Ovary (tissue), 9 donors: ENCODE data around the gene ABI3BP. TPM values are rescaled to one million over a fixed set of nuclear protein-coding genes. Genes with fewer than 3 reads are reported as not detected.

Experiments used
- DNase-seq, 5 donors: peaks; one replicate each; pipeline ENCODE4 v3.0.0-alpha.2; 2019 to 2020
- H3K27ac ChIP-seq, 2 donors: fragments of 200-600 bp; one replicate each; pipeline versions ENCODE4 v1.5.1 to v1.8.0; 2019 to 2022
- H3K27me3 ChIP-seq: fragments of 200-600 bp; one replicate; pipeline ENCODE4 v1.8.0; 2022
- H3K36me3 ChIP-seq: fragments of 200-600 bp; sonication (generic); one replicate; pipeline ENCODE4 v1.5.1; 2019
- H3K4me1 ChIP-seq: one replicate; pipeline ENCODE4 v1.8.1; 2013; ENCODE audit warnings: mild to moderate bottlenecking, moderate library complexity; ENCODE audit not compliant: insufficient read depth
- H3K4me3 ChIP-seq: fragments of 200-600 bp; sonication (generic); one replicate; pipeline ENCODE4 v1.5.1; 2017
- H3K9me3 ChIP-seq, 2 donors: fragments of 200-600 bp in 1 of 2; sonication (generic) in 1 of 2; one replicate each; pipeline versions ENCODE4 v1.5.1 to v1.8.1; 2013 to 2019; ENCODE audit warnings: mild to moderate bottlenecking in 1 of 2, moderate library complexity in 1 of 2
- EP300 ChIP-seq: sonication (generic); formaldehyde crosslinking; IDR thresholded peaks from one replicate; pipeline ENCODE4 v1.6.1; 2017; ENCODE audit warnings: antibody characterized with exemption
- POLR2A ChIP-seq: fragments of 450-650 bp; IDR thresholded peaks from one replicate; pipeline ENCODE4 v1.6.1; 2017; ENCODE audit warnings: antibody characterized with exemption, mild to moderate bottlenecking, moderate library complexity
- whole genome bisulfite sequencing, 3 donors: extraction: QIAGEN DNeasy Blood & Tissue Kit in 1 of 3; methylation state at CpG; one replicate each; pipeline versions ENCODE4 v1.1.5 to v1.1.7; 2013 to 2017; 5-methylcytosine and 5-hydroxymethylcytosine counted together
- intact Hi-C, 4 donors: fragments of 100-400 bp; cut with DNase I; formaldehyde crosslinking; loops; one replicate each; pipeline versions ENCODE4 v1.11.0 to v1.15.1; 2022 to 2023
- polyA plus RNA-seq, 2 donors: library from polyadenylated mRNA; stranded (reverse); fragments of 200-250 nt in 1 of 2; fragments of 350-450 nt in 1 of 2; fragmentation: Illumina TruSeq in 1 of 2; extraction: RNeasy Lipid Tissue Mini Kit (QIAGEN cat#74804) in 1 of 2; gene quantifications; one replicate each; pipeline ENCODE4 v1.2.3, GENCODE V29; 2013 to 2014
- total RNA-seq, 7 donors: library from RNA; depleted of rRNA in 2 of 7; stranded (reverse); fragments of >200 nt in 2 of 7; fragmentation: NEBNext Ultra II Directional in 3 of 7; extraction: Animal tissue kit (Norgen Biotek cat#: 25700) in 3 of 7; gene quantifications; one replicate each; pipeline versions ENCODE4 v1.1.0 to v1.2.4, GENCODE V29; 2016 to 2023
- TF ChIP-seq, protein P1 (sequence below), 3 donors: fragments of 450-650 bp in 2 of 3; fragments of 200-600 bp in 1 of 3; IDR thresholded peaks; one replicate each; pipeline versions ENCODE4 v1.5.1 to v1.8.0; 2016 to 2022; ENCODE audit warnings: antibody characterized with exemption in 3 of 3, mild to moderate bottlenecking in 1 of 3
- donor health status: DM: no; HTN: no; CAD: no; lungs with moderate emphysema.
- donor health status: DM: no; HTN: no; CAD: no.
- donor health status: Bipolar disorder and iron deficiency.
- donor health status: DM: yes; HTN: yes; CAD: no.
- donor health status: DM: no; HTN: no; CAD: no.
- donor health status: DM: yes; HTN: yes; CAD: no.

The ABI3BP gene
- total and polyA plus RNA-seq, 9 donors: 31.1 to 229 (median 84.1) TPM

- WGBS, 3 donors: 91 to 92% (median 91%) methylated on average over 5 of the region's 5 CpGs
- H3K36me3 ChIP-seq: no peaks in the 10 kb centered on the region
- TF ChIP-seq, protein P1, sequence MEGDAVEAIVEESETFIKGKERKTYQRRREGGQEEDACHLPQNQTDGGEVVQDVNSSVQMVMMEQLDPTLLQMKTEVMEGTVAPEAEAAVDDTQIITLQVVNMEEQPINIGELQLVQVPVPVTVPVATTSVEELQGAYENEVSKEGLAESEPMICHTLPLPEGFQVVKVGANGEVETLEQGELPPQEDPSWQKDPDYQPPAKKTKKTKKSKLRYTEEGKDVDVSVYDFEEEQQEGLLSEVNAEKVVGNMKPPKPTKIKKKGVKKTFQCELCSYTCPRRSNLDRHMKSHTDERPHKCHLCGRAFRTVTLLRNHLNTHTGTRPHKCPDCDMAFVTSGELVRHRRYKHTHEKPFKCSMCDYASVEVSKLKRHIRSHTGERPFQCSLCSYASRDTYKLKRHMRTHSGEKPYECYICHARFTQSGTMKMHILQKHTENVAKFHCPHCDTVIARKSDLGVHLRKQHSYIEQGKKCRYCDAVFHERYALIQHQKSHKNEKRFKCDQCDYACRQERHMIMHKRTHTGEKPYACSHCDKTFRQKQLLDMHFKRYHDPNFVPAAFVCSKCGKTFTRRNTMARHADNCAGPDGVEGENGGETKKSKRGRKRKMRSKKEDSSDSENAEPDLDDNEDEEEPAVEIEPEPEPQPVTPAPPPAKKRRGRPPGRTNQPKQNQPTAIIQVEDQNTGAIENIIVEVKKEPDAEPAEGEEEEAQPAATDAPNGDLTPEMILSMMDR (IDR thresholded peaks at IDR 0.05): no peak
- TF ChIP-seq EP300: no peak
- TF ChIP-seq POLR2A: no peak
These were observed 158.9 kb downstream of the ABI3BP start for GRCh38 chr3:100834332-100834731.

DNA sequence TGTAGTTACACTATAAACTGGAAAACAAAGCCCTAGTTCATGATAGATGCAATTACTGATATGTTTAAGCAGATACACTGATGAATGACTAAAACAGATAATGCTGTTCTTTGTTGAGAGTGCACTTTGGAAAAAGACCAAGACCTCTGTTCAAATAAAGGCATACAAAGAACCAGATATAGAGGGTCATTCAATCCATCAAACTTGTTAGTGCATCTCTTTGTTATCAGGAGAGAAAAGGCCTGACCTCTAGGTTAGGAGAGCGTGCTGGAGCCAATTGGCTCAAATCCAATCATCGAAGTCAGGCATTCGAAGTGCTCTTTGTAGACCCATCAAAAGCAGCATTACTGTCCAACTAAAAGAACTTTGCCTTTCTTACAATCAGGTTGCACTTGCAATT, 159.7 kb downstream of the ABI3BP start:
- H3K4me1 ChIP-seq: no peaks in the 10 kb centered on the region
- no peak for DNase-seq
- no peak overlapping the region for H3K4me3 ChIP-seq
- intact Hi-C loops: no loop called here
- H3K27ac ChIP-seq: no peak overlapping the region
- H3K36me3 ChIP-seq: no peaks in the 10 kb centered on the region
- no peaks in the 10 kb centered on the region for H3K9me3 ChIP-seq
- TF ChIP-seq, protein P1 (IDR thresholded peaks at IDR 0.05): no peak
- TF ChIP-seq POLR2A: no peak
- no peak for TF ChIP-seq EP300
- no peaks in the 10 kb centered on the region for H3K27me3 ChIP-seq
- 78 to 81% (median 80%) methylated on average over 3 of the region's 3 CpGs for WGBS, 3 donors

More at GRCh38 chr3:100834332-100834731, 158.9 kb downstream of the ABI3BP start:
- H3K4me3 ChIP-seq: no peak overlapping the region
- H3K4me1 ChIP-seq: no peaks in the 10 kb centered on the region
- DNase-seq: no peak
- no peaks in the 10 kb centered on the region for H3K9me3 ChIP-seq
- no peaks in the 10 kb centered on the region for H3K27me3 ChIP-seq
- intact Hi-C loops: no loop called here
- H3K27ac ChIP-seq: no peak overlapping the region

DNA sequence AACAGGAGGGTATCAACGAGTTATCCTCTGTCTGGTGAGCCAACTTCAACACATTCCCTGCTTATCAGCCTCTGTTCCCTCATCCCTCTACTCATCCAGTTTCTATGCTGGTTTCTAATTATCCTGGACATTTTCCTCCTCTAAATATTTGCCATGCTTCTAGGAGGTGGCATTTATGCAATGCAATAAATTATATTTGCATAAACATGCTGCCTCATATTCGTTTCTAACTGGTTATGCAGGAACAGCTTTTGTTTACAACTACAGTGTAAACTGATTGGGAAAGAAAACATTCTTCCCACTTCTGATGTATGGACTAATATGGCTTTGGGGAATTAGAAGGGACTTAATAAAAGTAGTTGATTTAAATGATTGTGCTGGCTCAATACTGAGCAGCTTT, 161.6 kb downstream of the ABI3BP start:
- H3K9me3 ChIP-seq: no peaks in the 10 kb centered on the region
- 40 to 51% (median 41%) methylated on average over 2 of the region's 2 CpGs for whole genome bisulfite sequencing, 3 donors
- intact Hi-C loops: no loop called here

GRCh38 chr3:100830931-100831330, 162.3 kb downstream of the ABI3BP start:
- no peak for TF ChIP-seq POLR2A
- no peak for TF ChIP-seq EP300
- intact Hi-C loops: no loop called here
- Histone ChIP-seq H3K4me3 (no peak overlapping the region), H3K27me3 (no peaks in the 10 kb centered on the region), H3K4me1 (no peaks in the 10 kb centered on the region), H3K9me3 (no peaks in the 10 kb centered on the region), H3K36me3 (no peaks in the 10 kb centered on the region), H3K27ac (no peak overlapping the region)
- DNase-seq: no peak

More for the DNA sequence above, 161.6 kb downstream of the ABI3BP start:
- TF ChIP-seq POLR2A: no peak
- TF ChIP-seq EP300: no peak
- TF ChIP-seq, protein P1 (IDR thresholded peaks at IDR 0.05): no peak
- Histone ChIP-seq H3K4me1 (no peaks in the 10 kb centered on the region), H3K36me3 (no peaks in the 10 kb centered on the region), H3K4me3 (no peak overlapping the region), H3K27me3 (no peaks in the 10 kb centered on the region), H3K27ac (no peak overlapping the region)
- DNase-seq: no peak

DNA sequence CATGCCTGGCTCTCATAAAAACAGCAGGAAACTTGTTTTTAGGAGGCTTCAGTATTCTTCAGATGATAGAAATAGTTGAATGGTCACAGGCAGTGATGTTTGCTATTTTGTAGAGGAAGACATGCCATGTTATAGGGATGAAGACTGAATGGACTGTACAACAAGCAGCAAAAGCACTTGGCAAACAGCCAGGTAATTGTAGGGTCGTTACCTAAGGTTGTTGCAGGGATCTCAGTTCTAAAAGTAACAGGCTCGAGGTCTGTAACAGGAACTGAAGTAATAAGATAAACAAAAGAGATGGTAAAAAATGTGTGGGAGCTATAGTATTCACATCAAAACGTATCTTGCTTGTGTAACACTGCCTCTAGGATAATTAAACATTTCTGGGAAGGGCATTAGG, 167.6 kb downstream of the ABI3BP start:
- TF ChIP-seq EP300 (no peak), POLR2A (no peak)
- TF ChIP-seq, protein P1 (IDR thresholded peaks at IDR 0.05): no peak
- Histone ChIP-seq H3K27ac (no peak overlapping the region), H3K27me3 (no peaks in the 10 kb centered on the region), H3K4me3 (no peak overlapping the region), H3K36me3 (no peaks in the 10 kb centered on the region), H3K4me1 (no peaks in the 10 kb centered on the region), H3K9me3 (no peaks in the 10 kb centered on the region)
- WGBS, 3 donors: 32 to 63% (median 39%) methylated on average over 3 of the region's 3 CpGs
- intact Hi-C loops: no loop called here
- no peak for DNase-seq
